PC-9 (cell line): ENCODE results near the gene PAM.

Source experiments
- CTCF ChIP-seq: fragments of 200-600 bp; sonication (generic); conservative IDR thresholded peaks from 2 replicates; pipeline ENCODE4 v1.6.1; 2017; ENCODE audit warnings: mixed run types, antibody characterized with exemption, mild to moderate bottlenecking, moderate library complexity
- EZH2 ChIP-seq: fragments of 200-600 bp; sonication (generic); IDR thresholded peaks from 2 replicates; pipeline ENCODE4 v1.8.0; 2017; ENCODE audit warnings: antibody characterized with exemption, low read depth

GRCh38 chr5:103035701-103036100 is 280.6 kb downstream of the PAM start:
- TF ChIP-seq CTCF (no peak), EZH2 (no peak)
